GM20000 (cell line): Measurements from ENCODE around the gene KRTAP12-2.
"Not testable (repeated sequence)": the region's sequence is repeated elsewhere in the genome, so short reads cannot be mapped to it uniquely, and the experiment has no call there.

ENCODE experiments used
- DNase-seq: peaks from one replicate; pipeline ENCODE4 v3.0.0; 2012; ENCODE audit warnings: low spot score
- CTCF ChIP-seq: IDR thresholded peaks from 2 replicates; pipeline ENCODE4 v1.5.1; 2012; ENCODE audit warnings: mild to moderate bottlenecking, control low read depth; ENCODE audit errors: extremely low read depth, missing control alignments

Gene KRTAP12-2

GRCh38 chr21:44695184-44695583, 28.5 kb upstream of the KRTAP12-2 start:
- DNase-seq, result no peak
- no peak for TF ChIP-seq CTCF

- DNase-seq, result no peak
- no peak for TF ChIP-seq CTCF
Measured at GRCh38 chr21:44694776-44695175, 28.0 kb upstream of the KRTAP12-2 start.

GRCh38 chr21:44692798-44693512, 26.2 kb upstream of the KRTAP12-2 start:
- no peak for DNase-seq
- no peak for TF ChIP-seq CTCF

- DNase-seq, result no peak
- no peak for TF ChIP-seq CTCF
Measured at GRCh38 chr21:44691686-44692085, 25.0 kb upstream of the KRTAP12-2 start.

GRCh38 chr21:44689740-44690139, 23.0 kb upstream of the KRTAP12-2 start:
- not testable (repeated sequence) for DNase-seq

GRCh38 chr21:44687671-44688070, 20.9 kb upstream of the KRTAP12-2 start:
- TF ChIP-seq CTCF, result no peak
- DNase-seq, result no peak

- no peak for DNase-seq
- TF ChIP-seq CTCF, result no peak
Measured at GRCh38 chr21:44686843-44687561, 20.3 kb upstream of the KRTAP12-2 start.
